ENCODE data around the gene FFAR3.

FFAR3 gene

DNA sequence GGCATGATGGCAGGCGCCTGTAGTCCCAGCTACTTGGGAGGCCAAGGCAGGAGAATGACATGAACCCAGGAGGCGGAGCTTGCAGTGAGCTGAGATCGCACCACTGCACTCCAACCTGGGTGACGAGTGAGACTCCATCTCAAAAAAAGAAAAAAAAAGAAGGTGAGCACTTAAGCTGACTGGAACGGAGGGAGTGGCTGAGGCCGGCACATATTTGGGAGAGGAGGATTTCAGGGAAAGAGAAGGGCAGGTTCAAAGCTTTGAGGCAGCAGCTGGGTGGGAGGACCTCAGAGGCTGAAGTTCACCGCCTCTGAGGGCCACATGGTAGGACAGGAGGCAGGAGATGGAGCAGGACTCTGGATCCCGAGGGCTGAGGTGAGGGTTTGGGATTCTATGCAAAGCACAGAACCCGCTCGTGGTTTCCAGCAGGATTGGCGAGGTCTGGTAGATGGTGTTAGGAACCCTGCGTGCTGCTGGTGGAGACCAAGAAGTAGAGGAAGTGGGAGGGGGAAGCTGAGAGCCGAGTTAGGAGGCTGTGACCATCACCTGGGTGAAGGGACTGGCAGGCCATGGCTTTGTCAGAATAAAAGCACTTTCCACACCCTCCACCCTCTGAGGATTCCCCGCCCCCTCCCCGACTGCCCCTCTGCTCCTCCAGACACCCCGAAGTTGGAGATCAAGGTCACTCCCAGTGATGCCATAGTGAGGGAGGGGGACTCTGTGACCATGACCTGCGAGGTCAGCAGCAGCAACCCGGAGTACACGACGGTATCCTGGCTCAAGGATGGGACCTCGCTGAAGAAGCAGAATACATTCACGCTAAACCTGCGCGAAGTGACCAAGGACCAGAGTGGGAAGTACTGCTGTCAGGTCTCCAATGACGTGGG lies 20.9 kb upstream of the FFAR3 start:
- no peak for DNase-seq (ENCODE audit: low spot score)
- H3K4me1 Mint-ChIP-seq (ENCODE audit: low read depth) = peaks cover 16% of the 10 kb centered on the region
- H3K27ac Mint-ChIP-seq = no peak overlapping the region
- no peaks in the 10 kb centered on the region for H3K9me3 Mint-ChIP-seq
- H3K4me3 Mint-ChIP-seq = no peak overlapping the region
- H3K27me3 Mint-ChIP-seq (ENCODE audit: low read depth) = peaks cover 2% of the 10 kb centered on the region
- no peaks in the 10 kb centered on the region for H3K36me3 Mint-ChIP-seq (ENCODE audit: low read depth)

- H3K36me3 Mint-ChIP-seq (ENCODE audit: low read depth) = no peaks in the 10 kb centered on the region
- H3K4me3 Mint-ChIP-seq = no peak overlapping the region
- H3K9me3 Mint-ChIP-seq = no peaks in the 10 kb centered on the region
- no peak for DNase-seq (ENCODE audit: low spot score)
- H3K27ac Mint-ChIP-seq = no peak overlapping the region
- peaks cover 13% of the 10 kb centered on the region for H3K4me1 Mint-ChIP-seq (ENCODE audit: low read depth)
- H3K27me3 Mint-ChIP-seq (ENCODE audit: low read depth) = peaks cover 2% of the 10 kb centered on the region
Measured at GRCh38 chr19:35337984-35338296, 20.3 kb upstream of the FFAR3 start.

- no peak for DNase-seq (ENCODE audit: low spot score)
- Mint-ChIP-seq H3K27me3 (ENCODE audit: low read depth) (peaks cover 2% of the 10 kb centered on the region), H3K4me1 (ENCODE audit: low read depth) (peaks cover 1% of the 10 kb centered on the region), H3K4me3 (no peak overlapping the region), H3K9me3 (no peaks in the 10 kb centered on the region), H3K27ac (no peak overlapping the region), H3K36me3 (ENCODE audit: low read depth) (no peaks in the 10 kb centered on the region)
Measured at GRCh38 chr19:35340431-35340830, 17.8 kb upstream of the FFAR3 start.

- no peak overlapping the region for H3K27ac Mint-ChIP-seq
- H3K9me3 Mint-ChIP-seq = no peaks in the 10 kb centered on the region
- H3K4me1 Mint-ChIP-seq (ENCODE audit: low read depth) = peaks cover 5% of the 10 kb centered on the region
- H3K4me3 Mint-ChIP-seq = no peak overlapping the region
- no peaks in the 10 kb centered on the region for H3K36me3 Mint-ChIP-seq (ENCODE audit: low read depth)
- H3K27me3 Mint-ChIP-seq (ENCODE audit: low read depth) = peaks cover 2% of the 10 kb centered on the region
- DNase-seq (ENCODE audit: low spot score) = no peak
Measured at GRCh38 chr19:35341006-35341405, 17.3 kb upstream of the FFAR3 start.

DNA sequence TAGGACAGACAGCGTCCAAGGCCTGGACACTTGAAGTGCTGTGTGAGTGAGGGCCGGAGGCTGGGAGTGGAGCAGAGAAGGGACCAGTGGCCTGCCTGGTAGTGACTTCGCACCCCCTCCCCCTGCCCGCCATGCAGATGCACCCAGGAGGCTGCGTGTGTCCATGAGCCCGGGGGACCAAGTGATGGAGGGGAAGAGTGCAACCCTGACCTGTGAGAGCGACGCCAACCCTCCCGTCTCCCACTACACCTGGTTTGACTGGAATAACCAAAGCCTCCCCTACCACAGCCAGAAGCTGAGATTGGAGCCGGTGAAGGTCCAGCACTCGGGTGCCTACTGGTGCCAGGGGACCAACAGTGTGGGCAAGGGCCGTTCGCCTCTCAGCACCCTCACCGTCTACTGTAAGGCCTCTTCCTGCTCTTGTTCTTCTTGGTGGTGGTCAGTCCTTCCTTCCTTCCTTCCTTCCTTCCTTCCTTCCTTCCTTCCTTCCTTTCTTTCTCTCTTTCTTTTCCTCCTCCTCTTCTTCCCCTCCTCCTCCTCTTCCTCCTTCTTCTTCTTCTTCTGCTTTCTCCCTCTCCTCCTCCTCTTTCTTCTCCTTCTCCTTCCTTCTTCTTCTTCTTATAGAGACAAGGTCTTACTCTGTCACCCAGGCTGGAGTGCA lies 16.6 kb upstream of the FFAR3 start:
- no peaks in the 10 kb centered on the region for H3K9me3 Mint-ChIP-seq
- no peak for DNase-seq (ENCODE audit: low spot score)
- no peak overlapping the region for H3K4me3 Mint-ChIP-seq
- peaks cover 2% of the 10 kb centered on the region for H3K27me3 Mint-ChIP-seq (ENCODE audit: low read depth)
- no peaks in the 10 kb centered on the region for H3K36me3 Mint-ChIP-seq (ENCODE audit: low read depth)
- peaks cover 10% of the 10 kb centered on the region for H3K4me1 Mint-ChIP-seq (ENCODE audit: low read depth)
- no peak overlapping the region for H3K27ac Mint-ChIP-seq

DNA sequence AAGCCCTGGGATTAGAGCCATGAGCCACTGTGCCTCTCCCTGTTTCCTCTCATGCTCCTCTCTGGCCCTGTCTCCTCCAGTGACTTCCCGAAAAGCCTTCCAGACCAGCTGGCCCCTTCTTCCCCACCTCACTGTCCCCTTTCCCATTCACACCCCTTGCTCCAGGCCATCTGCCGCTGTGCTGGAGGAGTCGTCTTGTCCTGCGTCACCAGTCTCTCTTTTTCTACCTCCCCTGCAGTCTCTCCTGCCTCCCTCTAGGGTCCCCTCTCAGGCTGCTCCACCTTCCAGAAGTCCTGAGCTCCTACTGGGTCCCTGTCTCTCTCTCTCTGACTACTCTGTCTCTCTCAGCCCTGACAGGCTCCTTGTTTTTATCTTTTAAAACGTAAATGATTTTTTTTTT lies 15.8 kb upstream of the FFAR3 start:
- Mint-ChIP-seq H3K27me3 (ENCODE audit: low read depth) (peaks cover 2% of the 10 kb centered on the region), H3K36me3 (ENCODE audit: low read depth) (no peaks in the 10 kb centered on the region), H3K9me3 (no peaks in the 10 kb centered on the region), H3K4me1 (ENCODE audit: low read depth) (peaks cover 17% of the 10 kb centered on the region), H3K27ac (no peak overlapping the region), H3K4me3 (no peak overlapping the region)
- no peak for DNase-seq (ENCODE audit: low spot score)

GRCh38 chr19:35344511-35345031 lies 13.7 kb upstream of the FFAR3 start:
- peaks cover 26% of the 10 kb centered on the region for H3K4me1 Mint-ChIP-seq (ENCODE audit: low read depth)
- H3K27ac Mint-ChIP-seq = no peak overlapping the region
- peaks cover 2% of the 10 kb centered on the region for H3K27me3 Mint-ChIP-seq (ENCODE audit: low read depth)
- H3K4me3 Mint-ChIP-seq = no peak overlapping the region
- no peaks in the 10 kb centered on the region for H3K36me3 Mint-ChIP-seq (ENCODE audit: low read depth)
- DNase-seq (ENCODE audit: low spot score) = no peak
- no peaks in the 10 kb centered on the region for H3K9me3 Mint-ChIP-seq

DNA sequence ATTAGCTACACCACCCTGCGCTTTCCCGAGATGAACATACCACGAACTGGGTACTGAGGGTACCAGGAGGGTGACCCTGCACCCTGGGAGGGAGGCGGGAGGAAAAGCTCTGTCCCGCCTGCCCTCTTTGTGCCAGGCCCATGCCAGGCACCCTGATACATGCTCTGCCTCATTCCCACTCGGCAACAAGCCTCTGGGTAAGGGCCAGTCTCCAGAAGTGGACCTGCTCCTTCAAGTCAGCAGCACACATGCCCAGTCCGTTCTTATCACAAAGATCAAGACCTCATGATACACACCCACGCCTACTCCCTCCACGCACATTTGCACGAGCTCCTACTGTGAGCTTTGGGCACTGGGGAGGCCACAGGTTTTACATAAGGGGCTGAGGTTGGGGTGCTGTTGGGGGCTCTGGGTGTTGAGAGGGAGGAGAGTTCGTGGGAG lies 12.6 kb upstream of the FFAR3 start:
- no peaks in the 10 kb centered on the region for H3K9me3 Mint-ChIP-seq
- H3K27ac Mint-ChIP-seq = no peak overlapping the region
- no peak for DNase-seq (ENCODE audit: low spot score)
- H3K4me1 Mint-ChIP-seq (ENCODE audit: low read depth) = peaks cover 26% of the 10 kb centered on the region
- H3K27me3 Mint-ChIP-seq (ENCODE audit: low read depth) = peaks cover 2% of the 10 kb centered on the region
- H3K36me3 Mint-ChIP-seq (ENCODE audit: low read depth) = no peaks in the 10 kb centered on the region
- no peak overlapping the region for H3K4me3 Mint-ChIP-seq

GRCh38 chr19:35346193-35347052 lies 11.8 kb upstream of the FFAR3 start:
- Mint-ChIP-seq H3K36me3 (ENCODE audit: low read depth) (no peaks in the 10 kb centered on the region), H3K27me3 (ENCODE audit: low read depth) (peaks cover 2% of the 10 kb centered on the region), H3K27ac (peak overlapping the region; percentile 82), H3K4me3 (peak overlapping the region; percentile 74), H3K4me1 (ENCODE audit: low read depth) (peaks cover 26% of the 10 kb centered on the region), H3K9me3 (no peaks in the 10 kb centered on the region)
- DNase-seq (ENCODE audit: low spot score) = peak; percentile 70

- Mint-ChIP-seq H3K27ac (peak within 1 kb of the TSS; percentile 82), H3K9me3 (no peaks in the 10 kb centered on the region), H3K36me3 (ENCODE audit: low read depth) (no peaks in the 10 kb centered on the region), H3K4me1 (ENCODE audit: low read depth) (peaks cover 25% of the 10 kb centered on the region), H3K4me3 (peak within 1 kb of the TSS; percentile 74), H3K27me3 (ENCODE audit: low read depth) (no peaks in the 10 kb centered on the region)
- peak; percentile 78 for DNase-seq (ENCODE audit: low spot score)
Measured at GRCh38 chr19:35347171-35347929, 10.9 kb upstream of the FFAR3 start, which contains the start of gene FFAR1. FFAR1 (plus strand) TSS chr19:35347902; CDS start chr19:35351552, 3,650 bp downstream.

DNA sequence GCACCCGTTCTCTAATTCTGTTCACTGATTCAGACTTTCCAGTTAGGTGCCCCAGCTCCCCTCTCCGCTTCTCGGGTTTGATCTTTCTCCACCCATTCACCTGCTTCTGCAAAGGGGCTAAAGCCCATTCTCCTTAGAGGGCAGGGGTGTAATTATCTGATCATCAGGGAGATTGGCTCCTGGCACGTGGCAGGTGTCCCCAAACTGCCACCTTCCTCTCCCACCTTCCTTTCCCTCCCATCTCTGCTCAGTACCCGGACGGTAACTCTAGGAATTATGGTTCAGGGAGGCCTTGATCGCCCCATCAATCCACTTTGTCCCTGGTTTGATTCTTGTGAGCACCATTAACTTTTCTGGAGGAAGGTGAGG lies 10.3 kb upstream of the FFAR3 start:
- Mint-ChIP-seq H3K36me3 (ENCODE audit: low read depth) (no peaks in the 10 kb centered on the region), H3K4me1 (ENCODE audit: low read depth) (peaks cover 29% of the 10 kb centered on the region), H3K27me3 (ENCODE audit: low read depth) (no peaks in the 10 kb centered on the region), H3K4me3 (peak overlapping the region; percentile 74), H3K9me3 (no peaks in the 10 kb centered on the region), H3K27ac (peak overlapping the region; percentile 82)
- no peak for DNase-seq (ENCODE audit: low spot score)

DNA sequence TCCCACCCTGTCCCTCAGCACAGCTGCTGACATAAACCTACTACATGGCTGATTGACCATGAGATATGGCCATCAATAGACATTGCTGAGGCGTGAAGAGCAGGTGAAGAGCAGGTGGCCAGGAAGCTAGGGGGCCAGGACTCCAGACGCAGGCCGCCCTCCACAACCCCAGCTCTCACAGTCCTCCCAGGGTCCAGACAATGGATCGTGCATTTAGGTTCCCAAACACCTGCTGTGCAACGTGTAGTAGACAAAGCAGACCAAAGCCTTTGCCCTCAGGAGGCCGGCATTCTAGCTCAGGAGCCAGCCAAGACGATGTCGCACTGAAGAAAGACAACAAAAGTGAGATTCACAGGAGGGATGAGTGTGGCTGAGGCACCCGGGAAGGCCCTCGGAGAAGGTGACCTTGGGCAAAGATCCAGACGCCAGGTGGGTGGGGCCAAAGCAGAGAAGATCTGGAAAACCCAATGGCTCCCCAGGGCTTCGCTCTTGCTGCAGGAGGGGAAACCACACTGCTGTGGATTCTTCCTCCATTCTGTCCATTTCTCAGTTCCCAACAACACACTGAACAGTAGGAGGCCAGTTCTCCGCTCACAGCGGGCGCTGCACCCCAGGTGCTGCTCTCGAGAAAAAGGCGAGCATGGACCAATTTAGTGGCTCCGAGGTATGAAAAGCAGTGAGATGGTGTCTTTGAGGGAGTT lies 9.2 kb upstream of the FFAR3 start:
- peaks cover 30% of the 10 kb centered on the region for H3K4me1 Mint-ChIP-seq (ENCODE audit: low read depth)
- no peaks in the 10 kb centered on the region for H3K9me3 Mint-ChIP-seq
- no peak overlapping the region for H3K4me3 Mint-ChIP-seq
- DNase-seq (ENCODE audit: low spot score) = no peak
- no peaks in the 10 kb centered on the region for H3K27me3 Mint-ChIP-seq (ENCODE audit: low read depth)
- H3K27ac Mint-ChIP-seq = no peak overlapping the region
- H3K36me3 Mint-ChIP-seq (ENCODE audit: low read depth) = no peaks in the 10 kb centered on the region
